NCI-H2029 treated with DMSO at 0.1 percent for 48 hours (cell line): ENCODE measurements around the gene RXFP2.

ENCODE experiments used
- DNase-seq: peaks from one replicate; lab custom pipeline; 2025; lab: John Stamatoyannopoulos, UW

RXFP2 gene

GRCh38 chr13:31768351-31768750, 29.0 kb downstream of the RXFP2 start:
- DNase-seq: no peak

GRCh38 chr13:31769575-31769974, 30.2 kb downstream of the RXFP2 start:
- DNase-seq: no peak

- no peak for DNase-seq
Observed at GRCh38 chr13:31772231-31772630, 32.9 kb downstream of the RXFP2 start.

GRCh38 chr13:31773538-31773937, 34.2 kb downstream of the RXFP2 start:
- DNase-seq: no peak

GRCh38 chr13:31774186-31774750, 34.9 kb downstream of the RXFP2 start:
- DNase-seq: no peak

- DNase-seq: no peak
Observed at GRCh38 chr13:31775148-31775547, 35.8 kb downstream of the RXFP2 start.

- no peak for DNase-seq
Observed at GRCh38 chr13:31775686-31776085, 36.4 kb downstream of the RXFP2 start.

- no peak for DNase-seq
Observed at GRCh38 chr13:31781064-31781463, 41.7 kb downstream of the RXFP2 start.

- no peak for DNase-seq
Observed at GRCh38 chr13:31786011-31786410, 46.7 kb downstream of the RXFP2 start.

GRCh38 chr13:31790992-31791391, 51.7 kb downstream of the RXFP2 start:
- no peak for DNase-seq

GRCh38 chr13:31793246-31793645, 53.9 kb downstream of the RXFP2 start:
- DNase-seq: no peak

- DNase-seq: no peak
Observed at GRCh38 chr13:31794452-31794851, 55.1 kb downstream of the RXFP2 start.

GRCh38 chr13:31797154-31797775, 57.9 kb downstream of the RXFP2 start:
- no peak for DNase-seq

- DNase-seq: no peak
Observed at GRCh38 chr13:31798189-31798588, 58.9 kb downstream of the RXFP2 start.

- DNase-seq: no peak
Observed at GRCh38 chr13:31801088-31801487, 61.8 kb downstream of the RXFP2 start.

GRCh38 chr13:31803311-31803710, 64.0 kb downstream of the RXFP2 start:
- DNase-seq: no peak

GRCh38 chr13:31805841-31806240, 66.5 kb downstream of the RXFP2 start:
- no peak for DNase-seq

GRCh38 chr13:31807090-31807541, 67.8 kb downstream of the RXFP2 start:
- no peak for DNase-seq

- DNase-seq: no peak
Observed at GRCh38 chr13:31814536-31814935, 75.2 kb downstream of the RXFP2 start.

GRCh38 chr13:31815361-31816144, 76.2 kb downstream of the RXFP2 start:
- no peak for DNase-seq

GRCh38 chr13:31818236-31818635, 78.9 kb downstream of the RXFP2 start:
- no peak for DNase-seq

- no peak for DNase-seq
Observed at GRCh38 chr13:31824705-31825517, 85.6 kb downstream of the RXFP2 start.
